CD1c-positive myeloid dendritic cell (primary cell): ENCODE measurements around the gene SGF29.
"Not testable (repeated sequence)": the region's sequence is repeated elsewhere in the genome, so short reads cannot be mapped to it uniquely, and the experiment has no call there.

Experiments used
- DNase-seq: peaks from one replicate; pipeline ENCODE4 v3.0.0-alpha.2; 2016; ENCODE audit errors: extremely low spot score

Gene SGF29

GRCh38 chr16:28596115-28596630 lies 42.5 kb downstream of the SGF29 start:
- no peak for DNase-seq

- no peak for DNase-seq
Observed at GRCh38 chr16:28596840-28597691, 43.3 kb downstream of the SGF29 start, which contains the start of gene SULT1A2. TSS of gene SULT1A2 (minus strand) at chr16:28597050. CDS start at chr16:28595930, 1,120 bp downstream.

- no peak for DNase-seq
Observed at GRCh38 chr16:28597692-28598261, 44.1 kb downstream of the SGF29 start.

- not testable (repeated sequence) for DNase-seq
Observed at GRCh38 chr16:28599377-28600285, 45.9 kb downstream of the SGF29 start.

DNA sequence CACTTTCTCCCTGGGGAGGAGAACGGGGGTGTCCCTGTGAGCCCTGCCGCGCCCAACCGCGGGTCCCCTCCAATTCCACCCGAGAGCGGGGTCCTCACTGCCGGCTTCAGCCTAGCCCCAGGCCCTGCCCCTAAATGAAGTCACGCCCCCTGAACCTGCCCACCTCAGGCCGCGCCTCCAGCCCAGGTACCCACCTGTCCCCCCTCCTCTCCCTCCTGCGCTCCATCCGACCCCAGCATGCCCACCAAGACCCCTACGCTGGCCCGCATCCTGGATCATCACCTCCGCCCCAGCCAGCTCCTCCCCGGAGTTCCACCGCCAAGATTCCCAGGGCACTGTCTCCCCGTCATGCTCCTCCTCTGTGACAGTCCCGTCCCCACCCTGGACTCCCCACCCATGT lies 47.2 kb downstream of the SGF29 start:
- DNase-seq = not testable (repeated sequence)

DNA sequence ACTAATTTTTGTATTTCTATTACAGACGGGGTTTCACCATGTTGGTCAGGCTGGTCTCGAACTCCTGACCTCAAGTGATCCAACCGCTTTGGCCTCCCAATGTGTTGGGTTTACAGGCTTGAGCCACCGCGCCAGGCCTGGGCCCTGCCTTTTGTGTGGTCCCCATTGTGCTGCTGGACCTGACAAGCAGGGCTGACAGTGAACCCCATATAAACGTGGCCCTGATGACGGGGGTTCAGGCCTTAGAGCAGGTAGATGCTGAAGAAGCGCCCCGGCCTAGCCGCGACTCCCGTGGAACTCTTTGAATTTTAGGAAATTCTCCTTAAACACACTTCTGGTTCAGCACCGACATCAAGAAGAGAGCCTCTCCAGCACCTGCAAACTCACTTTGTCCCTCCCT lies 47.9 kb downstream of the SGF29 start:
- not testable (repeated sequence) for DNase-seq

GRCh38 chr16:28602062-28602461 lies 48.3 kb downstream of the SGF29 start:
- DNase-seq = not testable (repeated sequence)

GRCh38 chr16:28602529-28602928 lies 48.8 kb downstream of the SGF29 start:
- DNase-seq = no peak

DNA sequence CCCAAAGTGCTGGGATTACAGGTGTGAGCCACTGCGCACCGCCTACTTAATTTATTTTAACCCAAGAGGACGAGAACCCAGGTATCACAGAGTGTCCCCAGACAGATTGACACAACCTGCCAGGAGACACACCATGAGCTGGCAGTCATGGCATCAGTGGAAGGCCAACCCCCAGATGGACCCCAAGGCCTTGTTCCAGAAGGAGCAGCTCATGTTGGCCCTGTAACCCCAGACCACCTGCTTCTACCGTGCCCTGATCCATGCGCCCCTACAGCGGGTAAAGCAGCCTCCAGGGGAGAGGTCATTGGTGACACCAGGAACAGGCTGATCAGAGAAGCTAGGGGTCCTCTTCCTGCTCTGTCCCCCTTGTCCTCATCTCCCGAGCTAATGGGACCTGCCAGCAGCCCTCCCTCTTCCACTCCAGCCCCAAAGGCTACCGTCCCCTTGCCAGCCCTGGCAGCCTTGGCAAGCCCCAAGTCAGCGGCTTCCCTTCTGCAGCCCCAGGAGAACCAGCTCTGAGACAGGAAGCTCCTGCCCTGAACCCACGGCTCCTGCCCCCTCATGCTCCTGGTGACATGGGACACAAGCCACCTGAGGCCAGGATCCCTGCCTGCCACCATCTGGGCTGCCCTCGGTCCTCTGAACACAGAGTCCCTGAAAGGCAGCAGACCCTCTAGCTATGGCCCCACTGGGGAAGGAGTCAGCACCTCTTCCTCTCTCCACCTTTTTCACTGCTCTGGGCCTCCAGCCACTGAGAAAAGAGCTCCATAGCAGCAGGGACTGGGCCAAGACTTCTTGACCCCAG lies 49.9 kb downstream of the SGF29 start:
- no peak for DNase-seq

DNA sequence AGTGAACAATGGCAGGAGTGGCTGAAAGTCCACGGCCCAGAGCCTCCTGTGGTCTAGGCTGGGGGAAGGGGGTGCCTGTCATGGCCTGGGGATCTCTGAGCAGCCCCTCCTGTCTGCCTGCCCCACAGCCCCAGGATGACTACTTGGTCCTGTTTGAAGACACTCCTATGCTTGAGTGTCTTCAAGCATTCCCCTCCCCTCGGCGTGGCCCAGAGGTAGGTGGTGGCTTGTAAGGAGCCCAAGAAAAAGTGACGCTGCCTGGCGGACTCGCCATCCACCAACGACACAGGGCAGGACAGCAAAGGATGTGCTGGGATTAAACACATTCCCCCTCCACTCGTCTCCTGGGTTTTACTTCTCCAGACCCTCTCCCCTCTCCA lies 50.5 kb downstream of the SGF29 start:
- DNase-seq = no peak

GRCh38 chr16:28606291-28607115 lies 52.8 kb downstream of the SGF29 start:
- no peak for DNase-seq

DNA sequence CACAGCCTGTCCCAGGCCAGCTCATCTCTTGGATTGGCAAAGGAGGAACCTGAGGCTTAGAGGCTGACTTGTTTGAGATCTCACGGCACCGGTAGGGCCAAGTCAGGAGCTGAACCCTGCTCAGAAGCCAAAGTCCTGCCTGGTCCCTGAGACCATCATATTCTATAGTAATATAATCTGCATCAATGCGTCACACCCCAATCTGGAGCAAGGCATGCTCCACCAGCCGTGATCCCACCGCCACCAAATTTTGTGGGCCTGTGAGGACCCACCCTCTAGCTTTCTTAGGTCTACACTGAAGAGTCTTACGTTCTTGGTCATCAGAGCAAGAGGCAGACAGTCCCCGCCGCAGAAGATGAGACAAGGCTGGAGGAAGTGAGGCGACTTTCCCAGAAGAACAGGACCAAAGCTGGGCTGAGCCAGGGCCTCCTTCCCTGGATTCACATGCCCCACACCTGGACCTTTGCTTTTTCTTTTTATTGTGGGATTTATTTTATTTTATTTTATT lies 53.5 kb downstream of the SGF29 start:
- no peak for DNase-seq

GRCh38 chr16:28607681-28608495 lies 54.2 kb downstream of the SGF29 start:
- not testable (repeated sequence) for DNase-seq

- not testable (repeated sequence) for DNase-seq
Observed at GRCh38 chr16:28608496-28608808, 54.7 kb downstream of the SGF29 start.

DNA sequence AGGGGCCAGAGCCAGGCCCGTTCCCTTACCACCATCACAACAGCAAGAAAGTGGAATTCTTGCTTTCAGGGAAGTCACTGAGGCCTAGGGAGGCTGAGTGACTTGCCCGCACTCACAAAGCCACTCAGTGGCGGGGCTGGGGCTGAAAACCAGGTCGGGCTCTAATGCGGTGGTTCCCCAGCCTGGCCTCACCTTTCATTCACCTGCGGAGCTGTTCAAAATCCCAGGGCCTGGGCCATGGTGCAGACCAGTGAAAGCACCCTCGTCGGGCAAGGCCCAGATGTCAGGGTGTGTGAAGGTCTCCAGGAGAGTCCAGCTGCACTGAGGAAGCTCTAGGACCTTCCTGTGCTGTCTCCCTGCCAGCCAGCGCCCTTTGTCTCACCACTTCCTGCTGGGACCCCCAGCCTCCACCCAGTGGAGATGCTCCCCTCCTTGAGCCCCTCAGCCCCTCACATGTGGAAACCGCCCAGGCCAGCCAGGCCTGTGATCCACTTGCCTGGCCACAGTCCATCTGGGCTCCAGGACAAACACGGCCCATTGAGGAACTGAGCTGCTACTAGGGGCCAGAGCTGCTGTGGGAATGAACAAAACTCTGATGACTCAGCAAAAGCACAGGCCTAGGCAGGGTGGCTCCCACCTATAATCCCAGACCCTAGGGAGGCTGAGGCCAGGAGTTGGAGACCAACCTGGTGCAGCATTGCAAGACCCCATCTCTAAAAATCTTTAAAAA lies 55.3 kb downstream of the SGF29 start:
- not testable (repeated sequence) for DNase-seq

GRCh38 chr16:28609631-28610594 lies 56.2 kb downstream of the SGF29 start, which contains the start of gene SULT1A1:
TSS of gene SULT1A1 (minus strand) at chr16:28610044. CDS start at chr16:28608855, 1,189 bp downstream.
- peak; percentile 41 for DNase-seq

- DNase-seq = no peak
Observed at GRCh38 chr16:28610595-28611191, 57.0 kb downstream of the SGF29 start.
